Brain microvascular endothelial cell (primary cell): ENCODE results near the gene GLI2.
A peak's percentile ranks its signal among the peaks of the same experiment; 100 is the strongest.

Source experiments
- DNase-seq: peaks from one replicate; pipeline ENCODE4 v3.0.0-alpha.2; 2020
- H3K27ac ChIP-seq: fragments of 250-450 bp; sonication (Bioruptor Pico); 2 replicates; pipeline ENCODE4 v1.5.1; 2020; ENCODE audit warnings: mild to moderate bottlenecking, moderate library complexity
- H3K27me3 ChIP-seq: fragments of 250-450 bp; sonication (Bioruptor Pico); replicated peaks from 2 replicates; pipeline ENCODE4 v1.5.1; 2020; ENCODE audit warnings: mild to moderate bottlenecking
- H3K36me3 ChIP-seq: fragments of 250-450 bp; sonication (Bioruptor Pico); replicated peaks from 2 replicates; pipeline ENCODE4 v1.5.1; 2020; ENCODE audit warnings: mild to moderate bottlenecking
- H3K4me3 ChIP-seq: 2 replicates; pipeline ENCODE4 v1.5.1; 2011; ENCODE audit warnings: low read depth, mild to moderate bottlenecking, control low read depth, low read length, moderate library complexity
- in situ Hi-C: cut with HindIII; loops from 2 replicates; pipeline ENCODE4 v1.10.0; 2017; ENCODE audit warnings: low sequenced_read_pairs, low pct_ligation_motif_present
- TF ChIP-seq, protein P1 (sequence below): IDR thresholded peaks from 2 replicates; pipeline ENCODE4 v1.5.1; 2011; ENCODE audit warnings: low read depth, mild to moderate bottlenecking, moderate library complexity, low read length, control low read depth, inconsistent platforms; ENCODE audit errors: missing control alignments

Gene GLI2

DNA sequence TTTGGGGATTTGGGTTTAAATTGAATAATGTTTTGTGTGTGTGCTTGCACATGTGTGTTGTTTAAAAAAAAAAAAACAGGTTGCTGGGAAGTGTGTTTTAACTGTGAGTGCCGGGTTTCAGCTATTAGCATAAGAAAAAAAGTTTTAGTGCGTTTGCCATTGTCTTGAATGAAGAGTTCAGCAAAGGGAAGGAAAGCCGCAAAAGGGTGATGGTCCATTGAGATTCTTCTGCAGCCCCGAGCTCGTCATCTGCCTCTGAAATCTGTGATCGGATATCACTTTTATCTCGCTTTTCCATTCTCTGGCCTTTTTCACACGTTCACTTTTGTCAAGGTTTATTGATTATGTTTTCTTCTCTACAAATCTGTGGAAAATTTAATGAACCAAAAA, 4.7 kb downstream of the GLI2 start:
- in situ Hi-C loops = no loop called here
- Histone ChIP-seq H3K36me3 (no peaks in the 10 kb centered on the region), H3K4me3 (no peak overlapping the region), H3K27ac (no peak overlapping the region), H3K27me3 (no peaks in the 10 kb centered on the region)
- TF ChIP-seq, protein P1, sequence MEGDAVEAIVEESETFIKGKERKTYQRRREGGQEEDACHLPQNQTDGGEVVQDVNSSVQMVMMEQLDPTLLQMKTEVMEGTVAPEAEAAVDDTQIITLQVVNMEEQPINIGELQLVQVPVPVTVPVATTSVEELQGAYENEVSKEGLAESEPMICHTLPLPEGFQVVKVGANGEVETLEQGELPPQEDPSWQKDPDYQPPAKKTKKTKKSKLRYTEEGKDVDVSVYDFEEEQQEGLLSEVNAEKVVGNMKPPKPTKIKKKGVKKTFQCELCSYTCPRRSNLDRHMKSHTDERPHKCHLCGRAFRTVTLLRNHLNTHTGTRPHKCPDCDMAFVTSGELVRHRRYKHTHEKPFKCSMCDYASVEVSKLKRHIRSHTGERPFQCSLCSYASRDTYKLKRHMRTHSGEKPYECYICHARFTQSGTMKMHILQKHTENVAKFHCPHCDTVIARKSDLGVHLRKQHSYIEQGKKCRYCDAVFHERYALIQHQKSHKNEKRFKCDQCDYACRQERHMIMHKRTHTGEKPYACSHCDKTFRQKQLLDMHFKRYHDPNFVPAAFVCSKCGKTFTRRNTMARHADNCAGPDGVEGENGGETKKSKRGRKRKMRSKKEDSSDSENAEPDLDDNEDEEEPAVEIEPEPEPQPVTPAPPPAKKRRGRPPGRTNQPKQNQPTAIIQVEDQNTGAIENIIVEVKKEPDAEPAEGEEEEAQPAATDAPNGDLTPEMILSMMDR = no peak
- DNase-seq = no peak

DNA sequence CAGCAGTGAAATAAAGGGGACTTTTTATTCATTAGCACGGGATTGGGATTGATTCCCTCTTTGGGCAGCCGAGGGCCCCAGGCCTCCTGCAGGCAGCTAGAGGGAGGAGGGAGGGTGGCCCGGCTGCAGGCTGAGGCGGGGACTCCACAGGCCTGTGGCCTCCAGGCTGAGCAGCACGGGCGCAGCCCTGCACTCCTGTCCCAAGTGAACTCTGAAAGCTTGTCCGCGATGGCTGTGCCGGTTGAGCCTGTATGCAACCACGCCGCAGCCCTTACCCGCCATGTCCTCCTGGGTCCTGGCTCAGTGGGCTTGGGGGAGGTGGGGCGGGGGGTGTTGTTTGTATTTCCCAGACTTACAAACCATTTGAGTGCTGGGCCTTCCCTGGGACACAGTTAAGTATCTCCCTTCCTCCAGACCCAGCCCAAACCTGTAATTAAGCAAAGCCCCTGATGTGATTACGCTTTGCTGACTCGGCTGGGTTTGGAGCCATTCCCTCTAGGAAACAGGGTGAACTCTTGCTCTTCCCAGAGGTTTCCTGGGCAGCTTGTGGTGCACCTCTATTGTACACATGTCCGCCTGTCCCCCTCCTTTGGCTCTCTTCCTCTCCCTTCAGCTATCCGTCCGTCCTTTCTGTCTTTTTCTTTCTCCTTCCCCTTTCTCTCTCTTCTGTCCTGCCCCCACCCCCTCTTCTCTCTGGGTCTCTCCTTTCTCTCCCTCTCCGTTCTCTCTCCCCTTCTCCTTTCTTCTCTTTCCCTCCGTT, 5.3 kb downstream of the GLI2 start:
- DNase-seq = no peak
- Histone ChIP-seq H3K27ac (peak overlapping the region; percentile 28), H3K36me3 (no peaks in the 10 kb centered on the region), H3K4me3 (peak overlapping the region; percentile 29), H3K27me3 (no peaks in the 10 kb centered on the region)
- in situ Hi-C loops = no loop called here
- TF ChIP-seq, protein P1 = peak; percentile 29

DNA sequence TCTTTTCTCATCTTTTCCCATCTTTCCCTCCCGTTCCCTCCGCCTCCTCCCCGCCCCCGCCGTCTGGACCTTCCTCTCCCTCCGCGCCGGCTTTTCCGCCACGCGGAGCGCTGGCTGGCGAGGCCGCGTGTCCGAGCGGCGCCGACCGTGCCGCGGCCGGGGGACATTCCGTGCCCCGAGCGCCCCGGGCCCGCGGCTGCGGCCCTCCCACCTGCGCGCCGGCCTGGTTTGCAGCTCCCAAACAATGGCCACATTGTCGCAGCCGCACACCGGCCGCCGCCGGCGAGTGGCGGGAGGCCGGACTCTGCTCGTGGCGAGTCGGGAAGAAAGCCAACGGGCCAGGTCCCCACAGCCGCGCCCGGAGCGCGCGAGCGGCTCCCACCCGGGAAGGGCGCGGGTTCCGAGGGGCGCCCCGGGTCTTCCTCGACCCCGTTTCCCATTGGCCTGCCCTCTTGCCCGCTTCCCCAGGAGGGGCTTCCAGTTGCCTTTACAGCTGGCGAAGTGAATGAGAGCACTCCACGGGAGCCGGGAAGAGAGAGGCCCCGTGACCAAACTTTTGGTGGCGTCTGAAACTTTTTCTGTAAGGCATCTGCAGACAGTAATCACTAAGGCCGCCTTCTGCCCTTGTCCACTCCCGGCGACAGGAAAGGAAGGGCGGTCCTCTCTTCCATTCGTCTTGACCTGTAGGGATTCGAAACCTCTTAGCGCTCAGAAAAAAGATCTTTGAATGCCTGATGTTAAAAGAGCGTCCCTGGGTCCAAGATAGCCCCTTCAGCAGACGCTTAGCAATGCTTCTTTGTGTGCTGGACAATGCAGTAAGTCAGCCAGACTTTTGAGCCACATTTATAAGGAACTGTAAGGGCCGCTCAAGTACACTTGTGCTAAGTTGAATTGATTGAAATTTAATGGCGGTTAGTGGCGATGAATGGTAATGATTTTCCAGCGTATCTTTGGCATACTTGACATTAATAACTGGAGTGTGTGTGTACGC, 6.2 kb downstream of the GLI2 start:
- H3K36me3 ChIP-seq = no peaks in the 10 kb centered on the region
- H3K27me3 ChIP-seq = no peaks in the 10 kb centered on the region
- in situ Hi-C loops = no loop called here
- no peak for DNase-seq
- H3K4me3 ChIP-seq = peak overlapping the region; percentile 42
- TF ChIP-seq, protein P1 = no peak
- H3K27ac ChIP-seq = peak overlapping the region; percentile 20

DNA sequence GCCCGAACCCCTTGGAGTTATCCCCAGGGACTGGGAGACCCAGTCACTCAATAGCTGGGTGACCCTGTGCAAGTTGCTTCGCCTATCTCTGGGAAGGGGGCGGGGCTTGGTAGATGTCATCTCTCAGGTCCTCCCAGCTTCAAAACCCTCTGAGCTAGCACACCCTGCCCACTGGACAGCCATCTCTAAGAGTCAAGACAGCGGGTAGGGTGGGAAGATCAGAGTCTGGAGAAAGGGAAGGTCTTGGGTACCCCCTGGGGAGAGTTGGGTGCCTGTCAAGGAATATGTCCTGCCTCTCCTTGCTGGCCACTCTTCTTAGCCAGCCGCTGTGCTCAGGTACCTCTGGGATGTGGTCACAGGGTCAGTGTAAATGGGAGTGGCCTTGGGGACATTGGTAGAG, 8.0 kb downstream of the GLI2 start:
- Histone ChIP-seq H3K36me3 (no peaks in the 10 kb centered on the region), H3K4me3 (no peak overlapping the region), H3K27me3 (no peaks in the 10 kb centered on the region), H3K27ac (no peak overlapping the region)
- TF ChIP-seq, protein P1 = no peak
- in situ Hi-C loops = no loop called here
- no peak for DNase-seq

DNA sequence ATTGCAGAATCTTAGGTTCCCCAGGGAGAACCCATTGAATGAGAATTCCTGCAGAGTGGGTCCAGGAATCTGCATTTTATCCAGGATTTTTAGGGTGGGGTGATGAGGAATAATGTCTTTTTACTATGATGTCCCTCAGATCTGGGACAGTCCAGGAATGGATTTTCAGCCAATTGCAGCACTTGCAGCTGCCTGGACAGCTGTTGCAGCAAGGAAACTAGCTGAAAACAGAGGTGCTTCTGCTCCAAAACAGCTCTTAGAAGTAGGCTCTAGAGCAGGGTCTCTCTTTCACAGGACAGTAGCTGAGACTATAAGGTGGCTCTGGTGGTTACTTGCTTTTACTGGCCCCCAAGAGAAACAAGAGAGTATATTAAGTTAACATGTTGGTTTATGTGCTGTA, 9.1 kb downstream of the GLI2 start:
- in situ Hi-C loops = no loop called here
- DNase-seq = no peak
- Histone ChIP-seq H3K27me3 (no peaks in the 10 kb centered on the region), H3K36me3 (no peaks in the 10 kb centered on the region), H3K4me3 (no peak overlapping the region), H3K27ac (no peak overlapping the region)
- TF ChIP-seq, protein P1 = no peak
